Stimulated activated naive CD8-positive, alpha-beta T cell treated with anti-CD3 and anti-CD28 coated beads, Interleukin-15, amount 100 ng/mL, for 72 hours (primary cell): ENCODE results near the gene CDK15.

Experiments
- ATAC-seq: fragments of 150-1000 bp; cut with Tn5 transposase; 2 replicates; pipeline ENCODE4 v1.10.0; 2021; ENCODE audit warnings: mild to moderate bottlenecking, moderate library complexity
- DNase-seq, 2 donors: peaks; one replicate each; pipeline ENCODE4 v3.0.0; 2021 to 2022
- H3K27ac Mint-ChIP-seq, 2 donors: one replicate each; pipeline ENCODE4 v1.8.0; 2022; ENCODE audit warnings: mild to moderate bottlenecking in 2 of 2, mixed read lengths in 2 of 2, moderate library complexity in 2 of 2
- H3K27me3 Mint-ChIP-seq: one replicate; pipeline ENCODE4 v1.8.0; 2022; ENCODE audit warnings: mixed read lengths
- H3K4me1 Mint-ChIP-seq: one replicate; pipeline ENCODE4 v1.8.0; 2022; ENCODE audit warnings: mild to moderate bottlenecking, mixed read lengths
- H3K4me3 Mint-ChIP-seq, 2 donors: one replicate each; pipeline ENCODE4 v1.8.0; 2022; ENCODE audit warnings: mild to moderate bottlenecking in 2 of 2, mixed read lengths in 2 of 2, moderate library complexity in 1 of 2
- H3K9me3 Mint-ChIP-seq, 2 donors: one replicate each; pipeline ENCODE4 v1.8.0; 2022; ENCODE audit warnings: mixed read lengths in 2 of 2

Gene CDK15

DNA sequence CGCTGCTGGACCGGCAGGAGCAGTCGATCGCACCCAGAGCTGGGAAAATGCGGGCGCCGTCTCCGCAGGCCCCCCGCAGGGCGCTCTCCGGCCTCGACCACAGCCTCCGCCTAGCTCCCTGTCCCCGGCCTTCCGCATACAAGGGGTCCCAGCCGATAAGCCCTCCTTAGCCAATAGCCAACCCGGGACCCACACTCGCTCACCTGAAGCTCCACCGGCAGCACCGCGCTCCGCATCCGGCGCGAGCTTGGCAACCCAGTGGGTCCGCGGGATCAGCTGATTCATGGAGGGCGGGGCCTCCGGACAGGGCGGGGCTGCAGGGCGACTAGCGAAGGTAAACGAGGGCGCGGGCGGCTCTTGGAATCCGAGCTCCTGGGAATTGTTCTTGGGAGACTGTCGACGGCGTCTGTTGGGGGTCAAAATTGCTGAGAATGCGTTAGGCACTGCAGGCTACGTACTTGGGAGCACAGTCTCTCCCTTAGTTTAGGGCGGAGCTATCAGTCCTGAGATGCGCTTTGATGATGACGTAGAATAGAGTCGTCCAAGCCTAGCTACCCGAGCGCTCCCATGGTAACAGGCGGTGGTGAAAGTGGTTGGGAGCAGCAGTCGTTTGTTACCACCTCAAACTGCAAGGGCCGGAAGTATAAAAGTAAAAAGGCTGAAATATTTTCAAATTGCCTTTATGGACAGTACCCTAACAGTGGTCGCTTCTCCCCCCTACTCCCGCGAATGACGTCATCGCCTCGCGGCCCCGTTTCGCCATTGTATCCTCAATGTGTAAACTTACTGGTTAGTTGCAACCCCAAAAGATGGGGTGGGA lies 25.5 kb upstream of the CDK15 start, which contains the start of gene ALS2:
TSS of gene ALS2 (minus strand) at position 260 of the 820 bp plus-strand sequence. CDS start 12,048 bp downstream, outside the sequence.
- H3K4me3 Mint-ChIP-seq, result peak within 1 kb of the TSS; percentile 94 to 96
- H3K27ac Mint-ChIP-seq, result peak within 1 kb of the TSS; percentile 93 to 95
- no peaks in the 10 kb centered on the region for H3K9me3 Mint-ChIP-seq

DNA sequence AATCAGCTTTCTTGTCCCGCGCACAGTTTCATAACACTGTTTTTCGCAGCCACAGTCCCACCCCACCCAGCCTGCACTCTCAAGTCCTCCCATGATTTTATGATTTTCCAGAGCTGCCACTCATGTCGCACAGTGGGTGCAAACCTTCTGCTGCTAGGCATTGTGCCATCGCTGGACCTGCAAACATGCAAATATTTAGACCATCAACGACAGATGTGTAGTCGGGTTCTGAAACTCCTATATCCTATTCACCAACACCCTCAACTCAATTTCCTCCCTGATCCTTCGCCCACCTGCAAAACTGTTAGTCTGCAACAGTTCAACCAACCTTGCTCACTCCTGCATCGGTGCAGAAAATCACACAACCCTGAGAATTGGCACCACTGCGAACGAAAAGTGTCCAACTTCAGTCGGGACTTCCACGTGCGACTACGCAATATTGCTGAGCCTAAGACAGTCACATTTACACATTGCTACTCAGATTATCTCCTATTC lies 24.7 kb upstream of the CDK15 start:
- DNase-seq (peak; percentile 6 to 12), ATAC-seq (no peak)
- Mint-ChIP-seq H3K9me3 (no peaks in the 10 kb centered on the region), H3K4me3 (peak overlapping the region; percentile 94 to 96), H3K4me1 (peaks cover 34% of the 10 kb centered on the region), H3K27me3 (no peaks in the 10 kb centered on the region), H3K27ac (peak overlapping the region; percentile 93 to 95)

More for the DNA sequence above, 25.5 kb upstream of the CDK15 start, which contains the start of gene ALS2:
- ATAC-seq (peak; percentile 96), DNase-seq (peak; percentile 92 to 94)
- Mint-ChIP-seq H3K27me3 (no peaks in the 10 kb centered on the region), H3K4me1 (peaks cover 34% of the 10 kb centered on the region)

DNA sequence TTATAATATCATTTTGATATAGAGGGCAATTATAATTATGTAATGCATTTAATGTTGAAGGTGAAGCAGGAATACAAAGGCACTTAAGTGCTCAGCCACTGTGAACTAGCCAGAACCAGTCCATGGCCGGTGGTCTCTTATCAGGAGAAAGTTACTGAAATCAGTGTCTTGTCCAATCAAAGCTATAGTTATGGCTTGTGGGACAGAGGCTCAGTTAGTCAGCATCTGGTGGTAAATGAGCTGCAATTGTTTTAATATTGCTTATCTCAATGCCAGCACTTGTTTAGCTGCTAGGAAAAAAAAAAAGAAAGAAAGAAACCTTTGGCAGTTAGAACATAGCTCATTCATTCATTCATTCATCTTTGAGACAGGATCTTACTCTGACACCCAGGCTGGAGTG lies 21.8 kb upstream of the CDK15 start:
- H3K4me1 Mint-ChIP-seq, result peaks cover 20% of the 10 kb centered on the region
- H3K9me3 Mint-ChIP-seq, result no peaks in the 10 kb centered on the region
- H3K27ac Mint-ChIP-seq, result no peak overlapping the region
- ATAC-seq (no peak), DNase-seq (no peak)
- no peaks in the 10 kb centered on the region for H3K27me3 Mint-ChIP-seq
- H3K4me3 Mint-ChIP-seq, result no peak overlapping the region

DNA sequence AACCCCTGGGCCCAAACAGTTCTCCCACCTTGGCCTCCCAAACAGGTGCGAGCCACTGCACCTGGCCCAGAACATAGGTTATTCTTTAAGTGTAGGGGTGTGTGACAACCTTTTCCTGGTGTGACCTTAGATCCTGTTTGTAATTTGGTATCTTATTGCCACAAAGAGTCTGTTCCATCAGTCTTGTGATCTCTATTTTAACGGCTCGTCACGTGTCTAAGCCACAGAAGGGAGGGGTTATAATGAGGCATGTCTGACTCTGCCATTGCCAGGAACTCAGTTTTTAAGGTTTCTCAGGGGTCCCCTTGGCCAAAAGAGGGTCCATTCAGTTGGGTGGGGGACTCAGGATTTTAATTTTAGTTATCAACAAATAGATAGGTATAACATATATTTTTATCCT lies 21.2 kb upstream of the CDK15 start:
- Mint-ChIP-seq H3K27ac (peak overlapping the region in 1 of 2 donors; percentile 36), H3K27me3 (no peaks in the 10 kb centered on the region), H3K4me1 (peaks cover 15% of the 10 kb centered on the region), H3K9me3 (no peaks in the 10 kb centered on the region), H3K4me3 (no peak overlapping the region)
- DNase-seq (no peak), ATAC-seq (no peak)

DNA sequence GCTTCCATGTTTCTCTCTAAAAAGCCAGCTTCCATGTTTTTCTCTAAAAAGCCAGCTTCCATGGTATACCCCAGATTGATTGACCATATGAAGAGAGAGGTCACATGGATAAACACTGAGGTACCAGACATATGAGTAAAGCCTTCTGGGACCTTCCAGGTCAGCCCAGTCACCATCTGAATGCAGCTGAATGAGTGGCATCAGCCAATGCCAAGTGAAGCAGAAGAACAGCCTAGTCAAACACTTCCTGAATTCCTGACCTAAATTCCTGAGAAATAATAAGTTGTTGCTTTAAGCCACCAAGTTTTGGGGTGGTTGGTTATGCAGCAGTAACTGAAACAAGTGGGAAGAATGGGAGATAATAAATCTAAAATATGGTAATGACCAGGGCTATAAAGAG lies 19.9 kb upstream of the CDK15 start:
- H3K4me3 Mint-ChIP-seq, result no peak overlapping the region
- ATAC-seq (no peak), DNase-seq (no peak)
- no peaks in the 10 kb centered on the region for H3K27me3 Mint-ChIP-seq
- no peaks in the 10 kb centered on the region for H3K9me3 Mint-ChIP-seq
- no peak overlapping the region for H3K27ac Mint-ChIP-seq
- peaks cover 11% of the 10 kb centered on the region for H3K4me1 Mint-ChIP-seq

DNA sequence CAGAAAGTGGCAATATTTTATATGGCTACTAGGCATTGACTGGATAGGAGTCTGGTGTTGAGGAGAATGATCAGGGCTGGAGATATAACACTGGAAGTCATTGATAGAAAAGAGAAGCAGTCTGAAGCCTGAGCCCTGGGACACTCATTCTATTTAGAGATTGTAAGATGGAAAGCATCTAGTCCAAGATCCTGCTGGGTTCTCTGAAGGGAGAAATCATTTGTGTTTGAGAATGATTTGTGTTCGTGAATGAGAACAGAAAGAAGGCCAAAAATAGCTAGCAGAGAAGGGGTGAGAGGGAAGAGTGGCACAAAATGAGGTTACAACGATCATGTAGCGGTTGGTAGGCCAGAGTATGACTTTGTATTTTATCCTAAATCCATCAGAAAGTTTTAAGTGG lies 18.0 kb upstream of the CDK15 start:
- H3K4me3 Mint-ChIP-seq, result no peak overlapping the region
- DNase-seq (no peak), ATAC-seq (no peak)
- H3K9me3 Mint-ChIP-seq, result no peaks in the 10 kb centered on the region
- no peak overlapping the region for H3K27ac Mint-ChIP-seq
- H3K4me1 Mint-ChIP-seq, result no peaks in the 10 kb centered on the region
- H3K27me3 Mint-ChIP-seq, result no peaks in the 10 kb centered on the region

DNA sequence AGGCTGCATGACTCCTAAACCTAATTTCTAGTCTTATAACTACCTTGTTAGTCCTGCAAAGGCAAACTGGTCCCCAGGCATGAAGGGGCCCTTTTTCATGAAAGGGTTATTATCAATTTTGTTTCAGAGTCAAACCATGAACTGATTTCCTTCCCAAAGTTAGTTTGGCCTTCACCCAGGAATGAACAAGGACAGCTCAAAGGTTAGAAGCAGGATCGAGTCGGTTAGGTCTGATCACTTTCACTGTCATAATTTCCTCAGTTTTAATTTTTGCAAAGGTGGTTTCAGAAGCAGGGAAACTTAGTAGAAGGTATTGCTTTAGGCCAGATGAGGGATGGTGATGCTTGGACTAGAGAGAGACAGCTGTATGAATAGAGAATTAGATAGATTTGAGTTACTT lies 16.9 kb upstream of the CDK15 start:
- H3K27me3 Mint-ChIP-seq, result no peaks in the 10 kb centered on the region
- no peak overlapping the region for H3K4me3 Mint-ChIP-seq
- no peaks in the 10 kb centered on the region for H3K9me3 Mint-ChIP-seq
- H3K4me1 Mint-ChIP-seq, result no peaks in the 10 kb centered on the region
- no peak overlapping the region for H3K27ac Mint-ChIP-seq
- ATAC-seq, result no peak
- no peak for DNase-seq

DNA sequence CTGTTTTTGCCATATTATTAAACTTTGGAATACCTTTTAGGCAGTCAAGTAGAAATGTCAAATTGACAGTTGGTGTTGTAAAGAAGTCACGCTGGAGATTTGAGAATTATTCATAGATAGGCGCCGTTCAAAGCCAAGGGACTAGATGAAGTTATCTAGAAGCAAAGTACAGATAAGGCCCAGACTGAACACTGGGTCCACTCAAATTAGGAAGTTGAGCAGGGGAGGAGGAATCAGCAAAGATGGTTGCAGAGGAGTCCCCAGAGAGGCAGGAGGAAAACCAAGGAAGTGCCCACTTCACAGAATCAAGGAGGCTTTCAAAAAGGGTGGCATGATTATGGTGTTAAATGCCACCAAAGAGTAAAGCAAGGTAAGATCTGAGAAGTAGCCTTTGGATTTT lies 16.0 kb upstream of the CDK15 start:
- H3K9me3 Mint-ChIP-seq, result no peaks in the 10 kb centered on the region
- no peaks in the 10 kb centered on the region for H3K27me3 Mint-ChIP-seq
- H3K4me3 Mint-ChIP-seq, result no peak overlapping the region
- no peaks in the 10 kb centered on the region for H3K4me1 Mint-ChIP-seq
- no peak for ATAC-seq
- no peak for DNase-seq
- H3K27ac Mint-ChIP-seq, result no peak overlapping the region

DNA sequence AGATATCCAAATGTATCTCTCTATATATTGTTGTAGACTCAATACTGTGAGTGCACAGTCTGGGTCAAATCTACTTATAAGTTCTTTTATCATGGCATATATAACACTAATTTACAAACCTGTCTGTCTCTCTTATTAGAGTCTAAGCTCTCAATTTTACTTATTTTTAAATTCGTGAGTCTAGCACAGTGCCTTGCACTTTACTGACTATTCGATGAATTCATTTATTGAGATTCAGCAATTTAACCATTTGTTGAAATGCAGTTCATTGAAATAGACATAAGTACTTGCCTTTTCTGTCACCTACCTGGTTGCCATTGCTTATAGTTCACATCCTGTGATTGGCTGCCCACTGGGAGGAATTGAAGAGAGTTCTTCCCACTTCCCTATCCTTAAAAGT lies 15.3 kb upstream of the CDK15 start:
- ATAC-seq, result no peak
- Mint-ChIP-seq H3K4me3 (no peak overlapping the region), H3K4me1 (no peaks in the 10 kb centered on the region)

DNA sequence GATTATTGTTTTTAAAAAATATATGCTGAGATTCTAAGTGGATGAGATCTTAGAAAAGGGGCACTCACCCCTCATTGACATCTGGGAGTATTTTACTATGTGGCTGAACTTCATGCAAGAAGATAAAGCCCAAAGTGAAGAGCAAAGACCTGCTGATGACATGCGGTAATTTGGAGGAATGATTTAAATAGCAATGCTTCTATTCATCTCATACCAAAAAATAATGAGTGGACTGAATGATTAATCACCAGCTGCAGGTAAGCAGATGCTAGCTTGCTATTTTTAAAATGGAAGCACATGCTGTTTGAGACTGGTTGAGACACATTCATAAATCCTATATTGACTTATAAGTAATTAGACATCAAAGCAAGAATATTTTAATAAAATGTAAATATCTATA lies 12.7 kb upstream of the CDK15 start:
- Mint-ChIP-seq H3K4me1 (no peaks in the 10 kb centered on the region), H3K27ac (no peak overlapping the region), H3K9me3 (no peaks in the 10 kb centered on the region), H3K27me3 (no peaks in the 10 kb centered on the region), H3K4me3 (no peak overlapping the region)
- no peak for ATAC-seq
- no peak for DNase-seq

More for the DNA sequence above, 15.3 kb upstream of the CDK15 start:
- H3K27me3 Mint-ChIP-seq, result no peaks in the 10 kb centered on the region
- H3K9me3 Mint-ChIP-seq, result no peaks in the 10 kb centered on the region
- no peak for DNase-seq
- no peak overlapping the region for H3K27ac Mint-ChIP-seq

DNA sequence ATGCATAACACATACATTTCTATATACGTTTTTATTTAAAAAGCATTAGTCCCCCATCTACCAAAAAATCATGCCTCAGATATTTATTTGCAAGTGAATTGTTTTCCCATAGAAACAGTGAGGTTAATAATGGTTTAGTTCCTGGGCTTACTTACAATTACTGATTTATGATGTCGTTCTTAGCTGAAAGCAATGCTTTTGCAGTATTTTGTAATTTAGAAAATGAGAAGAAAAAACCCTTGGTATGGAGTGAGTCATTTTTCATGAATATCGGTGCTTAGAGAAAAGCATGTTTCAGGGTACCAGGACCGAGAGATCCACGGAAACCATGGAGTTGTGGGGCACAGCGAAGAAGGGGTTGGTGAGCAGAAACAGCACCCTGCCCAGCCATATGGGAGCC lies 12.0 kb upstream of the CDK15 start:
- DNase-seq (no peak), ATAC-seq (no peak)
- H3K27ac Mint-ChIP-seq, result no peak overlapping the region
- H3K4me3 Mint-ChIP-seq, result no peak overlapping the region
- H3K4me1 Mint-ChIP-seq, result no peaks in the 10 kb centered on the region
- H3K27me3 Mint-ChIP-seq, result no peaks in the 10 kb centered on the region
- H3K9me3 Mint-ChIP-seq, result no peaks in the 10 kb centered on the region

DNA sequence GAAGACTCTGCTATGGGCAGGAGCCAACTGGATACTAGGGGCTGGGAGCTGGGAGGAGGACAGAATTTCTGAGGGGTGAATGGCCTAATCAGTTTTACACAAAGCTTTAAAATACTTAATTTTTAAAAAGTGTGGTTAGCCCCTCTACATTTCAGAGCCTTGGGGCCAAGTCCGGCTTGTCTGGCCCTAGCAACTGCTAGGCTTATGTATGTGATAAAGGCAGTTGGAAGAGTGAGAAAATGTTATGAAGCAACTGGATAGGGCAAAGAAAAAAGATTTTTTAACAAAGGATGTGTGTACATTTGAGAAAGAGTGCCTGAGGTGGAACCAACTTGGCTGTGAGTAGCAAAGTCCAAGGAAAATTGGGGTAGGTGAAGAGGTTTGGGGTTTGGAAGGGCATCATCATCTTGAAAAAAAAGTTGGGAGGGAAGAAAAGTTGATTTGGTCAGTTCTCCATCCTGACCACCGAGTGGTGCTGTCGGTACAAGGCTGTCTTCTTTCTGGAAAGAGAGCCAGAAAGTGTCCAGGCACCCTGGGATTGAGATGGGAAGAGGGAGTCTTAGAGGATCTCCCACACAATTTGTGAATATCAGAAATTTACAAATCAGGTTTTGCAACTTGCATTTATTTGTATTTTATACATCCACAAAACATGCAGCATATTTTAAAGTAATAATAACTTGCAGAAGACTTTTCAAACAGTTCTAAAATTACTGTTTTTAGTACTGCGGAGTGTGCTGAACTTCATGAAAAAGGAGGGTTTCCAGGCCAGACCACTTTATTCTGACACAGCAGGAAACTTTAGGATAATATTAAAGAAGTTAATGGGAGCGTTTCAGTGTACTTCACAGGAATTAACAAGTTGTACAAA lies 10.5 kb upstream of the CDK15 start:
- H3K9me3 Mint-ChIP-seq, result no peaks in the 10 kb centered on the region
- peaks cover 3% of the 10 kb centered on the region for H3K27me3 Mint-ChIP-seq
- no peak overlapping the region for H3K4me3 Mint-ChIP-seq
- DNase-seq, result no peak
- no peaks in the 10 kb centered on the region for H3K4me1 Mint-ChIP-seq
- H3K27ac Mint-ChIP-seq, result no peak overlapping the region
- ATAC-seq, result no peak

DNA sequence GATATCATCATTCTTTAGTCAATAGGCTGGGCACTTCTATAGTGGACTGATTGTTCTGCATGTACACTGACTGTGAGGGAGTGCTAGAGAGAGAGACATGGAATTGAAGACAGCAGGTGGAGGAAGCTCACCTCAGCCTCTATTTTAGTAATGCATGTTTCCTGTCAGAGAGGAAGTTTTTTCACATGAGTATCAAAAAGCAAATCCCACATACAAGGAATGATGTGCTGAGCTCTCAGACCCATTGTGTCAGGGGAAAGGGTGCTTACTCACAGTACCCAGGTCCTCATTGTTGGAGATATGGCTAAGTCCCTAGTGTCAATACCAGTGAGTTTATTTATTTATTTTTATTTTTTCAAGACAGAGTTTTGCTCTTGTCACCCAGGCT lies 9.9 kb upstream of the CDK15 start:
- Mint-ChIP-seq H3K27ac (no peak overlapping the region), H3K27me3 (peaks cover 9% of the 10 kb centered on the region), H3K9me3 (no peaks in the 10 kb centered on the region), H3K4me3 (no peak overlapping the region), H3K4me1 (no peaks in the 10 kb centered on the region)
- ATAC-seq (no peak), DNase-seq (no peak)

DNA sequence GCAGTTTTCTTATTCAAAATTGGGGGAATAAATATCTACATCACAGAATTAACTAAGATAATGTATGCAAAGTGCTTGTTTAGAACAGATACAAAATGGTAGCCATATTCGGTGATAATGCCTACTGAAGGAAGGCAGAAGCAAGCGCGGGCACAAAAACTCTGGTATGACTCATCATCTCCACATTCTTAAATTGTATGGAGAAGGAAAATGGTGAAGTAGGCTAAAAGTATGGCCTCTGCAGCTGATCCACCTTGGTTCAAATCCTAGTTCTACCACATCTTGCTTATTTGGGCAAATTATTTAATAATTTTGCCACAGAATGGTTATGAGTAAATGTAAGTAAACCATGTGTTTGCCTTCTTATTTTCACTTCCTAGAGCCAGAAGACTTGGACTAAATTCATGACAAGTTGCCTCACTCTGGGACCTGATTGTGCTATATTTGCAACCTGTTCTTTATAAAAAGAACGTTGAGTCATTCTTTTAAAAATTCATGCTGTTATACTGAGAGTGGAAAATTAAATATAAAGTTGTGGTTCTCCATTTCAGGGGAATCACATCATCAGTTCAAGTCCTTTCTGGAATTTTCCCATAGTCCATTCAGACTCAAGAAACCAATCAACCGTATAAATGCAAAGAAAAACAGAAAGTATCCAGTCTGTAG lies 9.0 kb upstream of the CDK15 start:
- no peaks in the 10 kb centered on the region for H3K4me1 Mint-ChIP-seq
- H3K27ac Mint-ChIP-seq, result no peak overlapping the region
- no peak for ATAC-seq
- no peak overlapping the region for H3K4me3 Mint-ChIP-seq
- no peaks in the 10 kb centered on the region for H3K9me3 Mint-ChIP-seq
- peaks cover 12% of the 10 kb centered on the region for H3K27me3 Mint-ChIP-seq
- DNase-seq, result no peak

DNA sequence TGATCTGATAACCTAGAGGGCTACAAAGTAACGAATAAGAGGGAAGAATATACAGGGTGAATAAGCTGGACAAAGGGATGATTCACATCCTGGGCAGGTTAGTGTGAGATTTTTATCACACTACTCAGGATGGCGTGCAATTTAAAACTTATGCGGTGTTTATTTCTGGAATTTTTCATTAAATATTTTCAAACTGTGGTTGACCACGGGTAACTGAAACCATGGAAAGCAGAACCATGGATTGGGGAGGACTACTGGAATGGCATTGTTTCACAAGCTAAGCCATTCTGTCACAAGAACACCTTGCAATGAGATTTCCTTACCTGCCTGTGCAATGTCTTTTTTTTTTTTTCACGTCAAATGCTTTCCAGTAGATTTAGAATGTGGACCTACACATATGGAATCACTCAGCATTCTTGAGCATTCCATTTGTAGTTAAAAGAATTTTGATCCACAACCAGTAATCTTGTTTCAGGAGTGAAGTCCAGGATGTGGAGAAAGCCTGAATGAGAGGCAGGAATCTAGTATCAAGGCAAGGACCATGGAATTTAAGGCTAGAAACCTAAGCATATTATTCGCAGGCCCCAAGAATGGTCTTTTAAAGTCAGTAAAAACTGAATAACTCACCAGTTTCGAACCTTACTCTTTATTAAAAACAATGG lies 8.0 kb upstream of the CDK15 start:
- ATAC-seq (no peak), DNase-seq (no peak)
- peaks cover 16% of the 10 kb centered on the region for H3K27me3 Mint-ChIP-seq
- no peaks in the 10 kb centered on the region for H3K4me1 Mint-ChIP-seq
- no peaks in the 10 kb centered on the region for H3K9me3 Mint-ChIP-seq
- H3K27ac Mint-ChIP-seq, result no peak overlapping the region
- no peak overlapping the region for H3K4me3 Mint-ChIP-seq
